GM23338 (cell line): Measurements from ENCODE around the gene MS4A5. TPM values are rescaled to one million over a fixed set of nuclear protein-coding genes. Genes with fewer than 3 reads are reported as not detected.

Experiments used
- ATAC-seq: fragments of 200-7000 bp; cut with Tn5 transposase; 3 replicates; pipeline ENCODE4 v1.9.1; 2020
- DNase-seq: peaks from one replicate; pipeline ENCODE4 v3.0.0-alpha.2; 2015; ENCODE audit warnings: low spot score
- H2AFZ ChIP-seq: fragments of 200-600 bp; sonication (generic); 2 replicates; pipeline ENCODE4 v1.8.0; 2016; ENCODE audit warnings: antibody characterized with exemption, mild to moderate bottlenecking, moderate library complexity
- H3F3A ChIP-seq: fragments of 200-600 bp; sonication (generic); replicated peaks from 2 replicates; pipeline ENCODE4 v1.8.0; 2017; ENCODE audit warnings: antibody characterized with exemption, mixed run types, low read depth
- H3K27ac ChIP-seq: fragments of 200-600 bp; sonication (generic); 2 replicates; pipeline ENCODE4 v1.6.1; 2016; ENCODE audit warnings: low read depth
- H3K27me3 ChIP-seq: fragments of 200-600 bp; sonication (generic); 2 replicates; pipeline ENCODE4 v1.8.0; 2016; ENCODE audit warnings: mild to moderate bottlenecking, mixed run types, moderate library complexity; ENCODE audit not compliant: insufficient read depth
- H3K36me3 ChIP-seq: fragments of 200-600 bp; sonication (generic); 2 replicates; pipeline ENCODE4 v1.8.0; 2016; ENCODE audit warnings: mild to moderate bottlenecking; ENCODE audit not compliant: insufficient read depth
- H3K4me1 ChIP-seq: fragments of 200-600 bp; sonication (generic); 2 replicates; pipeline ENCODE4 v1.8.0; 2016; ENCODE audit warnings: mild to moderate bottlenecking, moderate library complexity; ENCODE audit not compliant: insufficient read depth
- H3K4me2 ChIP-seq: fragments of 200-600 bp; sonication (generic); 2 replicates; pipeline ENCODE4 v1.7.1; 2017; ENCODE audit warnings: mixed run types
- H3K4me3 ChIP-seq: fragments of 200-600 bp; sonication (generic); 2 replicates; pipeline ENCODE4 v1.6.1; 2016; ENCODE audit warnings: mixed run types
- H3K79me2 ChIP-seq: fragments of 200-600 bp; sonication (generic); replicated peaks from 2 replicates; pipeline ENCODE4 v1.8.0; 2017; ENCODE audit warnings: mild to moderate bottlenecking; ENCODE audit not compliant: insufficient read depth
- H3K9me2 ChIP-seq: fragments of 200-600 bp; sonication (generic); 2 replicates; pipeline ENCODE4 v1.8.0; 2017; ENCODE audit not compliant: insufficient read depth
- H4K20me1 ChIP-seq: fragments of 200-600 bp; sonication (generic); replicated peaks from 2 replicates; pipeline ENCODE4 v1.8.0; 2017; ENCODE audit warnings: mild to moderate bottlenecking; ENCODE audit not compliant: insufficient read depth
- H3K27ac Mint-ChIP-seq: 2 replicates; pipeline ENCODE4 v1.8.0; 2020; ENCODE audit warnings: inconsistent platforms, mild to moderate bottlenecking, moderate library complexity, mixed read lengths
- H3K27me3 Mint-ChIP-seq: 3 replicates; pipeline ENCODE4 v1.8.0; 2022; ENCODE audit warnings: low read depth, mild to moderate bottlenecking, moderate library complexity, mixed read lengths, inconsistent platforms; ENCODE audit not compliant: insufficient read depth, poor library complexity
- H3K36me3 Mint-ChIP-seq: 3 replicates; pipeline ENCODE4 v1.8.0; 2021; ENCODE audit warnings: low read depth, mild to moderate bottlenecking, inconsistent platforms, moderate library complexity, mixed read lengths
- H3K4me1 Mint-ChIP-seq: 3 replicates; pipeline ENCODE4 v1.8.0; 2020; ENCODE audit warnings: mild to moderate bottlenecking, inconsistent platforms, mixed read lengths
- H3K4me3 Mint-ChIP-seq: 3 replicates; pipeline ENCODE4 v1.8.0; 2021; ENCODE audit warnings: moderate library complexity, mild to moderate bottlenecking, inconsistent platforms, mixed read lengths
- H3K9me3 Mint-ChIP-seq: 3 replicates; pipeline ENCODE4 v1.8.0; 2020; ENCODE audit warnings: moderate library complexity, mild to moderate bottlenecking, inconsistent platforms, mixed read lengths
- CREB1 ChIP-seq: fragments of 250-450 bp; sonication (Bioruptor Pico); IDR thresholded peaks from 2 replicates; pipeline ENCODE4 v1.5.0; 2020; ENCODE audit warnings: low read depth, mild to moderate bottlenecking, moderate library complexity
- EZH2 ChIP-seq: fragments of 200-600 bp; sonication (generic); IDR thresholded peaks from one replicate; pipeline ENCODE4 v1.8.0; 2017; ENCODE audit warnings: antibody characterized with exemption, mild to moderate bottlenecking, low read depth; ENCODE audit not compliant: unreplicated experiment
- EZH2phosphoT487 ChIP-seq: fragments of 200-600 bp; sonication (generic); IDR thresholded peaks from one replicate; pipeline ENCODE4 v1.8.1; 2018; ENCODE audit warnings: antibody characterized with exemption; ENCODE audit not compliant: unreplicated experiment
- JUNB ChIP-seq: IDR thresholded peaks from one replicate; pipeline ENCODE4 v1.6.1; 2016; ENCODE audit warnings: antibody characterized with exemption; ENCODE audit not compliant: unreplicated experiment
- NANOG ChIP-seq: IDR thresholded peaks from 2 replicates; pipeline ENCODE4 v1.6.1; 2016; ENCODE audit warnings: antibody characterized with exemption, borderline replicate concordance
- POLR2AphosphoS5 ChIP-seq: IDR thresholded peaks from 2 replicates; pipeline ENCODE4 v1.6.1; 2016; ENCODE audit warnings: antibody characterized with exemption, low read depth
- STAT1 ChIP-seq: IDR thresholded peaks from one replicate; pipeline ENCODE4 v1.6.1; 2016; ENCODE audit warnings: antibody characterized with exemption; ENCODE audit not compliant: unreplicated experiment
- ZNF114 ChIP-seq: fragments of 250-450 bp; sonication (Bioruptor Pico); IDR thresholded peaks from 2 replicates; pipeline ENCODE4 v1.5.0; 2020; ENCODE audit warnings: mild to moderate bottlenecking, moderate library complexity
- ZNF331 ChIP-seq: fragments of 250-450 bp; sonication (Bioruptor Pico); IDR thresholded peaks from 2 replicates; pipeline ENCODE4 v1.5.0; 2020; ENCODE audit warnings: low read depth, mild to moderate bottlenecking, moderate library complexity
- polyA plus RNA-seq: library from polyadenylated mRNA; unstranded; fragments of >200 nt; fragmentation: Nextera tagmentation; extraction: Ambion mirVana; gene quantifications from 2 replicates; pipeline ENCODE4 v1.2.1, GENCODE V29; 2016
- total RNA-seq: library from RNA; depleted of rRNA; stranded (reverse); fragments of >200 nt; shearing (Covaris generic); gene quantifications from 2 replicates; pipeline ENCODE4 v1.2.3, GENCODE V29; 2014
- TF ChIP-seq, protein P1 (sequence below): IDR thresholded peaks from 2 replicates; pipeline ENCODE4 v1.6.1; 2016; ENCODE audit warnings: antibody characterized with exemption
- TF ChIP-seq, protein P2 (sequence below): IDR thresholded peaks from one replicate; pipeline ENCODE4 v1.6.1; 2018; ENCODE audit warnings: antibody characterized with exemption; ENCODE audit not compliant: unreplicated experiment
- TF ChIP-seq, protein P3 (sequence below): fragments of 250-450 bp; sonication (Bioruptor Pico); IDR thresholded peaks from 2 replicates; pipeline ENCODE4 v1.5.0; 2020; ENCODE audit warnings: mild to moderate bottlenecking, moderate library complexity

The MS4A5 gene
- total and polyA plus RNA-seq, 2 experiments from 2014 or later = not detected

DNA sequence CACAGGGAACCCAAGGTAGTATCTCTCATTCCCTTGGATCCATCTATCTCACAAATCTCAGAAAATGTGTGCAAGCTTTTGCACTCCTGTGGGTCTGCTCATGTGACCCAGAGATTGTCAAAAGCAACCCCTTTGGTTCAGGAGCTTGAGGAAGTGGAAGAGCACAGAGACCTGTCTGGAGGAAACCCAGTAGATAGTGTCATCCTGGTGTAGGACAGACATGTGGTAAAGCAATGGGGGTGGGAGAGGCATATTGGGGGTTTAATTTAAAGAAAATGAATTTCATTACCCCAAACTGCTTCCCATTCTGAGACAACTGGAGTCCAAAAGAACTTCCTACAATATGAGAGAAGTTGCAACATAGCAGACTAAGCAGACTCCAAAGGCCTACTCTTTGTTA lies 39.0 kb upstream of the MS4A5 start:
- Histone ChIP-seq H3K27me3 (no peaks in the 10 kb centered on the region), H2AFZ (no peak overlapping the region), H4K20me1 (no peaks in the 10 kb centered on the region), H3F3A (no peaks in the 10 kb centered on the region), H3K4me3 (no peak overlapping the region), H3K4me1 (no peaks in the 10 kb centered on the region), H3K4me2 (no peak overlapping the region), H3K9me2 (peaks cover 23% of the 10 kb centered on the region), H3K36me3 (no peaks in the 10 kb centered on the region), H3K27ac (no peak overlapping the region), H3K79me2 (no peaks in the 10 kb centered on the region)
- Mint-ChIP-seq H3K9me3 (no peaks in the 10 kb centered on the region; the same call in 2 of the 3 replicates), H3K27me3 (peaks cover 1% of the 10 kb centered on the region), H3K27ac (no peak overlapping the region), H3K36me3 (no peaks in the 10 kb centered on the region), H3K4me3 (no peak overlapping the region), H3K4me1 (no peaks in the 10 kb centered on the region)
- DNase-seq (no peak), ATAC-seq (no peak)
- no peak for TF ChIP-seq CREB1 (CRISPR knock-in tag)

DNA sequence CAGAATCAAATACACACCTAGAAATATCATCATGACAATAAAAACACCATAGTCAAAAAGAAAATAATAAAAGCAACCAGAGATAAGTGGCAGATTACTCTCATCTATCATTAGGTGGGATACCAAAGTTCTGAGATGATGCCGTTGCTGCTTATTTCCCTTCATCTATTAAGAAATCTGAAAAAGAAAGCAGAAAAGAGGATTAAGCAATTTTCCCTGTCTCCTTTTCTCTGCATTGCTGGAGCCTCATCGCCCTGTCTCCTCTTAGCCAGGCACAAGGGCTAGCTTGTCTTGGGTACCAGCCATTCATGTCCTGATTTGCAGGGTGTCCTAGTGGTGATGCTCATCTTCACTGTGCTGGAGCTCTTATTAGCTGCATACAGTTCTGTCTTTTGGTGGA lies 37.0 kb upstream of the MS4A5 start:
- Mint-ChIP-seq H3K9me3 (no peaks in the 10 kb centered on the region), H3K4me3 (no peak overlapping the region), H3K27me3 (peaks cover 1% of the 10 kb centered on the region), H3K27ac (no peak overlapping the region), H3K4me1 (peaks cover 9% of the 10 kb centered on the region; the same call in 1 of the 3 replicates), H3K36me3 (no peaks in the 10 kb centered on the region)
- Histone ChIP-seq H4K20me1 (no peaks in the 10 kb centered on the region), H3K9me2 (peaks cover 20% of the 10 kb centered on the region), H3K27ac (no peak overlapping the region), H3K4me1 (no peaks in the 10 kb centered on the region), H3K4me3 (no peak overlapping the region), H3F3A (no peaks in the 10 kb centered on the region), H3K36me3 (no peaks in the 10 kb centered on the region), H2AFZ (peak overlapping the region; percentile 28; the same call in 1 of the 2 replicates), H3K79me2 (no peaks in the 10 kb centered on the region), H3K27me3 (no peaks in the 10 kb centered on the region), H3K4me2 (no peak overlapping the region)
- ATAC-seq = no peak
- DNase-seq = no peak
- TF ChIP-seq, protein P1, sequence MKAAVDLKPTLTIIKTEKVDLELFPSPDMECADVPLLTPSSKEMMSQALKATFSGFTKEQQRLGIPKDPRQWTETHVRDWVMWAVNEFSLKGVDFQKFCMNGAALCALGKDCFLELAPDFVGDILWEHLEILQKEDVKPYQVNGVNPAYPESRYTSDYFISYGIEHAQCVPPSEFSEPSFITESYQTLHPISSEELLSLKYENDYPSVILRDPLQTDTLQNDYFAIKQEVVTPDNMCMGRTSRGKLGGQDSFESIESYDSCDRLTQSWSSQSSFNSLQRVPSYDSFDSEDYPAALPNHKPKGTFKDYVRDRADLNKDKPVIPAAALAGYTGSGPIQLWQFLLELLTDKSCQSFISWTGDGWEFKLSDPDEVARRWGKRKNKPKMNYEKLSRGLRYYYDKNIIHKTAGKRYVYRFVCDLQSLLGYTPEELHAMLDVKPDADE = no peak
- TF ChIP-seq CREB1 (CRISPR knock-in tag) (no peak), POLR2AphosphoS5 (no peak), EZH2phosphoT487 (no peak), NANOG (no peak), JUNB (no peak), STAT1 (no peak), ZNF114 (CRISPR knock-in tag) (no peak), ZNF331 (CRISPR knock-in tag) (no peak), EZH2 (no peak)
- TF ChIP-seq, protein P2, sequence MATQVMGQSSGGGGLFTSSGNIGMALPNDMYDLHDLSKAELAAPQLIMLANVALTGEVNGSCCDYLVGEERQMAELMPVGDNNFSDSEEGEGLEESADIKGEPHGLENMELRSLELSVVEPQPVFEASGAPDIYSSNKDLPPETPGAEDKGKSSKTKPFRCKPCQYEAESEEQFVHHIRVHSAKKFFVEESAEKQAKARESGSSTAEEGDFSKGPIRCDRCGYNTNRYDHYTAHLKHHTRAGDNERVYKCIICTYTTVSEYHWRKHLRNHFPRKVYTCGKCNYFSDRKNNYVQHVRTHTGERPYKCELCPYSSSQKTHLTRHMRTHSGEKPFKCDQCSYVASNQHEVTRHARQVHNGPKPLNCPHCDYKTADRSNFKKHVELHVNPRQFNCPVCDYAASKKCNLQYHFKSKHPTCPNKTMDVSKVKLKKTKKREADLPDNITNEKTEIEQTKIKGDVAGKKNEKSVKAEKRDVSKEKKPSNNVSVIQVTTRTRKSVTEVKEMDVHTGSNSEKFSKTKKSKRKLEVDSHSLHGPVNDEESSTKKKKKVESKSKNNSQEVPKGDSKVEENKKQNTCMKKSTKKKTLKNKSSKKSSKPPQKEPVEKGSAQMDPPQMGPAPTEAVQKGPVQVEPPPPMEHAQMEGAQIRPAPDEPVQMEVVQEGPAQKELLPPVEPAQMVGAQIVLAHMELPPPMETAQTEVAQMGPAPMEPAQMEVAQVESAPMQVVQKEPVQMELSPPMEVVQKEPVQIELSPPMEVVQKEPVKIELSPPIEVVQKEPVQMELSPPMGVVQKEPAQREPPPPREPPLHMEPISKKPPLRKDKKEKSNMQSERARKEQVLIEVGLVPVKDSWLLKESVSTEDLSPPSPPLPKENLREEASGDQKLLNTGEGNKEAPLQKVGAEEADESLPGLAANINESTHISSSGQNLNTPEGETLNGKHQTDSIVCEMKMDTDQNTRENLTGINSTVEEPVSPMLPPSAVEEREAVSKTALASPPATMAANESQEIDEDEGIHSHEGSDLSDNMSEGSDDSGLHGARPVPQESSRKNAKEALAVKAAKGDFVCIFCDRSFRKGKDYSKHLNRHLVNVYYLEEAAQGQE = no peak
- TF ChIP-seq, protein P3, sequence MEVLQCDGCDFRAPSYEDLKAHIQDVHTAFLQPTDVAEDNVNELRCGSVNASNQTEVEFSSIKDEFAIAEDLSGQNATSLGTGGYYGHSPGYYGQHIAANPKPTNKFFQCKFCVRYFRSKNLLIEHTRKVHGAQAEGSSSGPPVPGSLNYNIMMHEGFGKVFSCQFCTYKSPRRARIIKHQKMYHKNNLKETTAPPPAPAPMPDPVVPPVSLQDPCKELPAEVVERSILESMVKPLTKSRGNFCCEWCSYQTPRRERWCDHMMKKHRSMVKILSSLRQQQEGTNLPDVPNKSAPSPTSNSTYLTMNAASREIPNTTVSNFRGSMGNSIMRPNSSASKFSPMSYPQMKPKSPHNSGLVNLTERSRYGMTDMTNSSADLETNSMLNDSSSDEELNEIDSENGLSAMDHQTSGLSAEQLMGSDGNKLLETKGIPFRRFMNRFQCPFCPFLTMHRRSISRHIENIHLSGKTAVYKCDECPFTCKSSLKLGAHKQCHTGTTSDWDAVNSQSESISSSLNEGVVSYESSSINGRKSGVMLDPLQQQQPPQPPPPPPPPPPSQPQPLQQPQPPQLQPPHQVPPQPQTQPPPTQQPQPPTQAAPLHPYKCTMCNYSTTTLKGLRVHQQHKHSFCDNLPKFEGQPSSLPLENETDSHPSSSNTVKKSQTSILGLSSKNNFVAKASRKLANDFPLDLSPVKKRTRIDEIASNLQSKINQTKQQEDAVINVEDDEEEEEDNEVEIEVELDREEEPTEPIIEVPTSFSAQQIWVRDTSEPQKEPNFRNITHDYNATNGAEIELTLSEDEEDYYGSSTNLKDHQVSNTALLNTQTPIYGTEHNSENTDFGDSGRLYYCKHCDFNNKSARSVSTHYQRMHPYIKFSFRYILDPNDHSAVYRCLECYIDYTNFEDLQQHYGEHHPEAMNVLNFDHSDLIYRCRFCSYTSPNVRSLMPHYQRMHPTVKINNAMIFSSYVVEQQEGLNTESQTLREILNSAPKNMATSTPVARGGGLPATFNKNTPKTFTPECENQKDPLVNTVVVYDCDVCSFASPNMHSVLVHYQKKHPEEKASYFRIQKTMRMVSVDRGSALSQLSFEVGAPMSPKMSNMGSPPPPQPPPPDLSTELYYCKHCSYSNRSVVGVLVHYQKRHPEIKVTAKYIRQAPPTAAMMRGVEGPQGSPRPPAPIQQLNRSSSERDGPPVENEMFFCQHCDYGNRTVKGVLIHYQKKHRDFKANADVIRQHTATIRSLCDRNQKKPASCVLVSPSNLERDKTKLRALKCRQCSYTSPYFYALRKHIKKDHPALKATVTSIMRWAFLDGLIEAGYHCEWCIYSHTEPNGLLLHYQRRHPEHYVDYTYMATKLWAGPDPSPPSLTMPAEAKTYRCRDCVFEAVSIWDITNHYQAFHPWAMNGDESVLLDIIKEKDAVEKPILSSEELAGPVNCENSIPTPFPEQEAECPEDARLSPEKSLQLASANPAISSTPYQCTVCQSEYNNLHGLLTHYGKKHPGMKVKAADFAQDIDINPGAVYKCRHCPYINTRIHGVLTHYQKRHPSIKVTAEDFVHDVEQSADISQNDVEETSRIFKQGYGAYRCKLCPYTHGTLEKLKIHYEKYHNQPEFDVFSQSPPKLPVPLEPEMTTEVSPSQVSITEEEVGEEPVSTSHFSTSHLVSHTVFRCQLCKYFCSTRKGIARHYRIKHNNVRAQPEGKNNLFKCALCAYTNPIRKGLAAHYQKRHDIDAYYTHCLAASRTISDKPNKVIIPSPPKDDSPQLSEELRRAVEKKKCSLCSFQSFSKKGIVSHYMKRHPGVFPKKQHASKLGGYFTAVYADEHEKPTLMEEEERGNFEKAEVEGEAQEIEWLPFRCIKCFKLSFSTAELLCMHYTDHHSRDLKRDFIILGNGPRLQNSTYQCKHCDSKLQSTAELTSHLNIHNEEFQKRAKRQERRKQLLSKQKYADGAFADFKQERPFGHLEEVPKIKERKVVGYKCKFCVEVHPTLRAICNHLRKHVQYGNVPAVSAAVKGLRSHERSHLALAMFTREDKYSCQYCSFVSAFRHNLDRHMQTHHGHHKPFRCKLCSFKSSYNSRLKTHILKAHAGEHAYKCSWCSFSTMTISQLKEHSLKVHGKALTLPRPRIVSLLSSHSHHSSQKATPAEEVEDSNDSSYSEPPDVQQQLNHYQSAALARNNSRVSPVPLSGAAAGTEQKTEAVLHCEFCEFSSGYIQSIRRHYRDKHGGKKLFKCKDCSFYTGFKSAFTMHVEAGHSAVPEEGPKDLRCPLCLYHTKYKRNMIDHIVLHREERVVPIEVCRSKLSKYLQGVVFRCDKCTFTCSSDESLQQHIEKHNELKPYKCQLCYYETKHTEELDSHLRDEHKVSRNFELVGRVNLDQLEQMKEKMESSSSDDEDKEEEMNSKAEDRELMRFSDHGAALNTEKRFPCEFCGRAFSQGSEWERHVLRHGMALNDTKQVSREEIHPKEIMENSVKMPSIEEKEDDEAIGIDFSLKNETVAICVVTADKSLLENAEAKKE = no peak
